GM13976 (cell line): ENCODE results near the gene FAM228B.
A peak's percentile ranks its signal among the peaks of the same experiment; 100 is the strongest.

Experiments
- DNase-seq: peaks from one replicate; pipeline ENCODE4 v3.0.0; 2012; ENCODE audit warnings: low spot score
- CTCF ChIP-seq: IDR thresholded peaks from 2 replicates; pipeline ENCODE4 v1.5.1; 2012; ENCODE audit warnings: borderline replicate concordance, mild to moderate bottlenecking; ENCODE audit not compliant: insufficient read depth; ENCODE audit errors: extremely low read depth, missing control alignments, control extremely low read depth
- in situ Hi-C: fragments of 300-500 bp; cut with MboI; formaldehyde crosslinking; loops from one replicate; pipeline ENCODE4 v1.12.0; 2022; ENCODE audit warnings: low sequenced_read_pairs, mixed read lengths, inconsistent platforms; ENCODE audit not compliant: unreplicated experiment

FAM228B gene

DNA sequence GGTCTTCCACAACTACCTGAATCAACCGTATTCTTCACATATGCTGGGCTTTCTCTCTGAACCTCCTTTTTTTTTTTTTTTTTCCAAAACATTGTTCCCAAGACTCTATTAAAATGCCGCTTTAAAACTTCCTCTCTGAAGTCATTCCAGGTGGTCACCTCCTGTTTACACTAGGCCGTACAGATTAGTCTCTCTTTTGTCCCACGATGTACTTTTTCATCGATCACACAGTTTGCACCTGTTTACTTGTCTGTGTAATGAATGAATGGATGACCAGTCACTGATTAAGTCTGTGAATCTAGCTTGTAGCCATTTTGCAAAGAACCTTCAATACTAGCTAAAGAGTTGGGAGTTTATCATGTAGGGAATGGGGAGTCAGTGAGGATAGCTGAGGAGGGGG lies 34.9 kb downstream of the FAM228B start:
- DNase-seq, result no peak
- TF ChIP-seq CTCF, result no peak
- in situ Hi-C loops, result no loop called here

GRCh38 chr2:24159708-24160107 lies 36.4 kb downstream of the FAM228B start:
- in situ Hi-C loops, result no loop called here
- no peak for TF ChIP-seq CTCF

DNA sequence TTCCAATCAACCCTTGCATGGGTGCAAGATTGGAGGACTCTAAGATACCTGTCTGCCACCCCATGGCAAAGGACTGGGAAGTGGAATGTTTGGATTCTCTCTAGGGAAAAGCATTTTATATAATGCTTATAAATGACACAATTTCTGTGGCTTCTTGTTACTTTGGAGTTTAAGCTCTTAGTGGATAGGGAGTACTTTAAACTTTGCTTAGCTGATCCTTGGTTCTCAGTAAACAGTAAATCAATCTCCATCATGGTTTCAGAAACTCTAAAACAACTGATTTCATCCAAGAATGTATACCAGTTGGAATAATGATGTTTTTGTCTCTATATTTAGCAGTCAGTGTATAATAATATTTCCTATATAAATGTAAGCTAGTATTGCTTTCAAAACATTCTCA lies 37.5 kb downstream of the FAM228B start:
- TF ChIP-seq CTCF, result no peak
- in situ Hi-C loops, result no loop called here
- DNase-seq, result no peak

More at GRCh38 chr2:24159708-24160107, 36.4 kb downstream of the FAM228B start:
- DNase-seq, result no peak

GRCh38 chr2:24162494-24162893 lies 39.2 kb downstream of the FAM228B start:
- in situ Hi-C loops, result no loop called here
- DNase-seq, result no peak
- TF ChIP-seq CTCF, result no peak

- DNase-seq, result no peak
- in situ Hi-C loops, result no loop called here
- TF ChIP-seq CTCF, result no peak
Observed at GRCh38 chr2:24163186-24163585, 39.9 kb downstream of the FAM228B start.

- DNase-seq, result no peak
- TF ChIP-seq CTCF, result no peak
- in situ Hi-C loops, result no loop called here
Observed at GRCh38 chr2:24163601-24164000, 40.3 kb downstream of the FAM228B start.

DNA sequence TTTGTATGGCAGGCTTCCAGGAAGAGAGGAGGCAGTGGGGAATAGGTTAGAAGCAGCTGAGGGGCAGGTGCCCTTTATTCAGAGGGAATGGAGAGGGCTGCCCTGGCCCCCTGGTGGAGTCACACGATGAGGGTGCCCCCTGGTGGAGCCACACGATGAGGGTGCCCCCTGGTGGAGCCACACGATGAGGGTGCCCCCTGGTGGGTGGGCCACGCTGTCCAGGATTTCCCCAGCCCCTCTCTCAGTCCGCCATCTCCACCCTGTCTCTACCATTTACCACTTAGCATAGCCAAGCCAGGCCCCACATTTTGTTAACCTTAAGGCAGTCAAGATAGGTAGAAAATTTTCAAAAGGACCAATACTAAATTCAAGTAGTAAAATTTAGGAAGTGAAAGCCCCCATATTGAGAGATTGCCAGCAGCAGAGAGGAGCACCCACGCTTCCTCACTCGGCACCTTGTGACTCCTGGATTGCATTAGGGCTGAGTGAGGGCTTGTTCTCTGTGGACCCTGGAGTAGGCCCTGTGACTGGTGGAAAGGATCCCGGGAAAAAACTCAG lies 41.2 kb downstream of the FAM228B start:
- TF ChIP-seq CTCF, result peak; percentile 79
- peak; percentile 77 for DNase-seq
- in situ Hi-C loops, result no loop called here
